ENCODE results near the gene ASXL1.
A peak's percentile ranks its signal among the peaks of the same experiment; 100 is the strongest.

ASXL1 gene

DNA sequence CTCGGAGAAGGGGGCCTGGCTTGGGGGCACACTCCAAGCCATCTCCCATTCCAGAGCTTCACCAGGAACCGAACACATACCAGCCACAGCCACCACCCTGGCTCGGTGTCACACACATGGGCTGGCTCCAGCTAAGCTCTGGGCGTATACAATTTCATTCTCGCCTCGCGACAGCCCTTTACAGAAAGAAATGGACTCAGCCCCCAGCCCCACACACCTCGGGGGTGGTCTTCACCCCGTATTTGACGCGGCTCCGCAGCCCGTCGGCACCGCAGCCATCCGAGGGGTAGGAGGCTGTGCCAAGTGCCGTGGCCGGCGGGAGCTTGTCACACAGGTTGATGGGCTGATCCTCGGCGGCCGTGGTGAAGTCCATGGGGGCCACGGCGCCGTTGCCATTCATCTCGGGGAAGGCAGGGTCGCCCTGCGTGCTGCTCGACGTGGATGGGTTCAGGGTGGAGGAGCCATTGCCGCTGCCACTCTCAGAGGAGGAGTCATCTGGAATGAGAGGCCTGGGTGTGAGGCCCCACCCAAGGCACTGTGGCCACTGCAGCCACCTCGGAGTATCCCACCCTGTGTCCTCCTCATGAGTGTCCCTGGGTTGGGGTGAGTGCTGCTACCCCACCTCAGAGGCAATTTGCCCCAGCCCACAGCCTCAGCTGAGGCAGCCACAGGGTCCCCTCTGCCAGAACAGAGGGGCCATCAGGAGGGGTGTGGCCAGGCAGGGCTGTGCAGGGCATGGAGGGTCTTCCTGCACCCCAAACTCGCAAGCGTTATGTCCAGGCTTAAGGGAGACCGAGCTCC, 98.0 kb downstream of the ASXL1 start:
- no peak overlapping the region for H3K4me3 ChIP-seq (ENCODE audit: low read depth, low read length)
- TF ChIP-seq, protein P1, sequence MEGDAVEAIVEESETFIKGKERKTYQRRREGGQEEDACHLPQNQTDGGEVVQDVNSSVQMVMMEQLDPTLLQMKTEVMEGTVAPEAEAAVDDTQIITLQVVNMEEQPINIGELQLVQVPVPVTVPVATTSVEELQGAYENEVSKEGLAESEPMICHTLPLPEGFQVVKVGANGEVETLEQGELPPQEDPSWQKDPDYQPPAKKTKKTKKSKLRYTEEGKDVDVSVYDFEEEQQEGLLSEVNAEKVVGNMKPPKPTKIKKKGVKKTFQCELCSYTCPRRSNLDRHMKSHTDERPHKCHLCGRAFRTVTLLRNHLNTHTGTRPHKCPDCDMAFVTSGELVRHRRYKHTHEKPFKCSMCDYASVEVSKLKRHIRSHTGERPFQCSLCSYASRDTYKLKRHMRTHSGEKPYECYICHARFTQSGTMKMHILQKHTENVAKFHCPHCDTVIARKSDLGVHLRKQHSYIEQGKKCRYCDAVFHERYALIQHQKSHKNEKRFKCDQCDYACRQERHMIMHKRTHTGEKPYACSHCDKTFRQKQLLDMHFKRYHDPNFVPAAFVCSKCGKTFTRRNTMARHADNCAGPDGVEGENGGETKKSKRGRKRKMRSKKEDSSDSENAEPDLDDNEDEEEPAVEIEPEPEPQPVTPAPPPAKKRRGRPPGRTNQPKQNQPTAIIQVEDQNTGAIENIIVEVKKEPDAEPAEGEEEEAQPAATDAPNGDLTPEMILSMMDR (IDR thresholded peaks at IDR 0.05; ENCODE audit: borderline replicate concordance, insufficient read depth, low read depth, low read length) = no peak

DNA sequence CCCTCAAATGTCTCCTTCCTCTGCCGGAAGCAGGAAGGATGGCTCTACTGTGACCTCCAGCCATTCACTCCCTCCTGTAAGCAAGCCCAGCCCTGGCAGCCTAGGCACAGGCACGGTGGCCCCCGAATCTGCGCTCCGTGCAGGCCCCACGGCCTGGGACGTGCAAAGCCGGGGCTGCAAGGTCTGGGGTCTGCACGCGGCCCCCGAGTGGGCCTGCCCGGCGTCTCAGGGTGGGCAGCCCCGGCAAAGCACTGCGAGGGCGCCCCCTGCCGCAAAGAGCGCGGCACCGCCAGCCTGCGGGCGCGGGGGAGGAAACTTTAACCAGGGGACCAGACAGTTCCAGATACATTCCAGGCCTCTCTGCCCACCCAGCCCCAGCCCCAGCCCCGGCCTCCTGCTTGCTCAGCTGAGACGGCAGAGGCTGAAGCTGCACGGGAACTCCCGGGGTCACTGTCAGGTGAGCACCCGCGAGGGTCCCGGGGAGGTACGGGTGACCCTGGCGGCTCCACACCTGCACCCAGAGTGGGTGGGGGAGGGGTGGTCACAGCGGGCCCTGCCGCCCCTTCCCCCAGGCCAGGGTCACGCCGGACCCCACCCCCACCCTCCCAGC, 98.8 kb downstream of the ASXL1 start:
- H3K4me3 ChIP-seq (ENCODE audit: low read depth, low read length) = peak overlapping the region; percentile 39
- TF ChIP-seq, protein P1 (IDR thresholded peaks at IDR 0.05; ENCODE audit: borderline replicate concordance, insufficient read depth, low read depth, low read length) = peak; percentile 86

DNA sequence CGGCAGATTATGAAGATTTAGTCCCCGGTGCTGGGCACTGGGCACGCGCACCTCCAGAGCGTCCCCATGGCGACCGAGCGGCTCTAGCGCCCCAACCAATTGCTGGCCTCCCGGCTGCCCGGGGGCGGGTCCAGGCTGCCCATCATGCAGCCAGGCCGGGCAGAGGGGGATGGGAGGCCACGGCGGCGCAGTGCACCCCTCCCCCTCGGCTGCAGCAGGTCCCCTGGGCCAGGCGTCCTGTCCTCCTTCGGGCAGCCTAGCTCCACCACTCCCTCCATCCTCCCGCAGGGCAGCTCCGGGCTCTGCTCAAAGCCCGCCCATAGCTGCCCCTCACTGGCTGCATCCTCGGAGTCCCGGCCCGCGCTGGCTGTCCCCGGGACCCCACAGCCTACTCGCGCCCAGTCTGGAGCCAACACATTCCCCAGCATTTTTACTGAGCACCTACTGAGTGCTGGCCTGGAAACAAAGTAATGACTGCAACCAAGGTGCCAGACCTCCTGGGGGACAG, 99.4 kb downstream of the ASXL1 start:
- TF ChIP-seq, protein P1 (IDR thresholded peaks at IDR 0.05; ENCODE audit: borderline replicate concordance, insufficient read depth, low read depth, low read length) = no peak
- H3K4me3 ChIP-seq (ENCODE audit: low read depth, low read length) = peak overlapping the region; percentile 39

DNA sequence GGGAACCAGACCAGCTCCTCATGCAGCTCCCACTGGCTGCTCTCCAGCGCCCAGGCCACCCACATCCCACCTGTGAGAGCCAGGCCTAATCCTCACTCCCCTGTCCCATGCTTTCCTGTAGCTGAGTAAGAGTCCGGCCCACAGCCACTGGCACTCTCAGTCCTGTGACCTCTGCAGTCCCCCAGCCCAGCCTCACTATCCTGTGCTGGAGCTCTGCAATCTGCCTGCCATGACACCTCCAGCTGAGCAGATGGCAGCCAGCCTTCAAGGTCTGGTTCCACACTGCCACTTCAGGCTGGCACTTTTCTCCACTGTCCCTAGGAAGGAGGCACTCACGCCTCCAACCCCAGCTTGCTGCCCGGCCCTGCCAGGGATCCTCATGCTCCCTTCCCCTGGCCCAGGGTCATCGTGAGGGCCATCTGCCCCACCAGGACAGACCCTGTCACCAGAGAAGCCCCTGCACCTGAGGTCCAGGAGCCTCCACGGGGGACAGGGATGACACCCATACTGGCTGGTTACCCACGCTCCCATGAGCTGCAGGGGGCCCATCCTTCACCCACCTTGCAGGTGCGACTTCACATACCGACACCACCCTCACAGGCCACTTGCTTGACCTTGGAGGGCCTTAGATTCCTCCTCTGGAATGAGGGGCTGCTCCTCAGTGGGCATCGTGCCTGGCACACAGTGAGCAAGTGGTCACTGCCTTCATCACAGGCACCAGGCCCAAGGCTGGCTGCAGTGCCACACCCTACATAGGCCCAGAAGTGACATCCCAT, 100.1 kb downstream of the ASXL1 start:
- TF ChIP-seq, protein P1 (IDR thresholded peaks at IDR 0.05; ENCODE audit: borderline replicate concordance, insufficient read depth, low read depth, low read length) = no peak
- no peak overlapping the region for H3K4me3 ChIP-seq (ENCODE audit: low read depth, low read length)

DNA sequence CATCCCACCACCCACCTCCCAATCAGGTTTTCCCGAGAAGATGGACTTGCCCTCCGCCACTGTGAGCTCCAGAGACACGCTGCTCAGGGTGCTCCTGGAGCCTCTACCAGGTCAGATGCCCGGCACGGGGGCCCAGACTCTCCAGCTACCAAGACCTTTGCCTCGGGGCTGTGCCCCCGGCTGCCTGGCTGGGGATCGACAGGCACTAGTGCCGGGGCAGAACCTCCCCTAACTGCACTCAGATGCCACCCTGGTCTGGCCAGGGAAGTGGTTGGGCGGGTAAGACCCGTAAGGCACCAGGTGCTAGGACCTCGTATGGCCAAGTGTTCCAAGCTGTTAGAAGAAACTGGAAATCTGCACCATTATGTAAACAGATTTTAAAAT, 100.7 kb downstream of the ASXL1 start:
- TF ChIP-seq, protein P1 (IDR thresholded peaks at IDR 0.05; ENCODE audit: borderline replicate concordance, insufficient read depth, low read depth, low read length) = no peak
- no peak overlapping the region for H3K4me3 ChIP-seq (ENCODE audit: low read depth, low read length)

DNA sequence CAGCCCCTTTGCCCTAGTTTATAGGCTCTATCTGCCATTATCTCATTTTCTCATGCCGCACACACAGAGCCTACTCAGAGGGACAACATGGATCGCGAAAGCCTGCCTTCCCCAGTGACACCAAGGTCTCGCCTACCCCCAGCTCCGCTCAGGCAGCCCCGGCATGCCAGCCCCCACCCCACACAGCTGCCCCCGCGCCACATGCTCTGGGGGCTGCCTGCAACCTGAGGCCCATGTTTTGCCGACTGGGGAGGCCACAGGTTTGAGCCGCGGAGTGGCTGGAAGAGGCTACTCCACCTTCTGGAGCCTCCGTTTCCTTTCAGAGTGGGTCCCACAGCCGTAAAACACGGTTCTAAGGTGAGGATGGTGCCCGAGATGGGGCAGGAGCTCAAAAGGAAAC, 102.1 kb downstream of the ASXL1 start:
- TF ChIP-seq, protein P1 (IDR thresholded peaks at IDR 0.05; ENCODE audit: borderline replicate concordance, insufficient read depth, low read depth, low read length) = no peak
- no peak overlapping the region for H3K4me3 ChIP-seq (ENCODE audit: low read depth, low read length)

All from GM12875 (cell line).